ENCODE results near the gene SMAD7. TPM values are rescaled to one million over a fixed set of nuclear protein-coding genes. Genes with fewer than 3 reads are reported as not detected.

SMAD7 gene
- total and polyA plus RNA-seq, 2 donors (not counting 1 experiment from before 2014, with no cell fraction given): 6.1 to 16.3 TPM

DNA sequence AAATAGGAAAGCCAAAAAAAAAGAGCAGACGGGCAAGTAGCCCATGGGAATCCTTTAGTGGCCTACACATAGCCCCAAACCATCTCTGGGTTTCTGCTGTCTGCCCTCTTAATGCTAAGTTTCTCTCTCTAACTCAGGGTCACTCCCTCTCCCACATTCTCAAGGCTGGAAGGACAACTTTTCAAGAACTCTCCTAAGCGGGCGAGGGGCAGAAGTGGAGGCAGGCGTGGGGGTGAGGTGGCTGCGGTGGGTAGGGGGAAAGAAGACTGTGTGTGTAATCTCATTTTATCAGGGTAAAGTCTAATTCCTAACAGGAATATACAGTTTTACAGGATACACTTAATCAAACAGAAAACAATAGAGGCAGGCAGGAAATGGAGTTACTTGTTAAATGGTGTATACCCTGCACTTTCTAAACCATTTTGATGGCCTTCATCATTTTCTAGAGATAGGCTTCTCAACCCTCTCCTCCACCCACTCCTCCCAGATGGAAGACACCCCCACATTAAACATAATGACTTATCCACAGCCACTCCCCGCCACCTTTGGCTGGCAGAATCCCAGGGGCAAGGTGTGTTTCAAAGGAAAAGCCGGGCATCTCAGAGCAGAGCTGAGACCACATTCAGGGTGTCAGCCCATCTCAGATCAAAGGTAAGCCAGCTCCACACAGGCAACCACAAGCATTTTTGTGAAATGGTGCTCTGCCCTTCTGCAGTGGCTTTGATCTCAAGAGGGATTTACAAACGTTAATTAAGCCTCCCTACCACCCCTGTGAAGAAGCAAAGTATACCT is 6.8 kb downstream of the SMAD7 start:
- no peaks in the 10 kb centered on the region for H4K20me1 ChIP-seq (ENCODE audit: control insufficient read depth, extremely low read depth, insufficient read depth, low read length)
- peaks cover 2% of the 10 kb centered on the region for H3K36me3 ChIP-seq (ENCODE audit: control insufficient read depth, insufficient read depth, low read length)

DNA sequence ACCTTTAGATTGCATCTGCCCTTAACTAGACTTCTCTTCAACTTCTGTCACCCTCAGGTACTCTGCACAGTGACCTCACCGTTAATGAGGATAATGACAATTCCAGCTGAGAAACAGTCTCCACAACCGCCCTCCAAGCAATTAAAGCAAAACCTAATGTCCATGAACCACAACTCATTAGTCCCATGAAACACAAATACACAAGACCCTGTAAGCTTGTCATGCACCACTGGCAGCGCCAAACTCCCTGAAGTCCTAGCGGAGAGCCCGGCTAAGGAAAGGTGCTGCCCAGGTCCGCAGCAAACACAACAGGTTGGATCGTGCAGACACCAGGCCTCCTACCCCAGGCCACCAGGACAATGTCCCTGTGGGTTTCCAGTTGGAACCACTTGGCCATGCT is 7.4 kb downstream of the SMAD7 start:
- peak overlapping the region in 1 of 4 experiments; percentile 0 for H3K4me3 ChIP-seq (replicated peaks in 1 of 4; ENCODE audit: control extremely low read depth in 1 of 4, insufficient read depth in 1 of 4, low read depth in 3 of 4, low read length in 4 of 4)
- peaks cover 55% of the 10 kb centered on the region for H3K4me1 ChIP-seq (ENCODE audit: control insufficient read depth, extremely low read depth, insufficient read depth, low read length)
- H3K27me3 ChIP-seq (ENCODE audit: control insufficient read depth, insufficient read depth, low read length): no peaks in the 10 kb centered on the region
- DNase-seq (ENCODE audit: low read depth in 2 of 2): no peak
- peaks cover 82% of the 10 kb centered on the region for H3K79me2 ChIP-seq (ENCODE audit: control insufficient read depth, insufficient read depth, low read length)
- no peak overlapping the region for H3K9ac ChIP-seq (ENCODE audit: insufficient read depth, low read length)
- TF ChIP-seq, protein P1, sequence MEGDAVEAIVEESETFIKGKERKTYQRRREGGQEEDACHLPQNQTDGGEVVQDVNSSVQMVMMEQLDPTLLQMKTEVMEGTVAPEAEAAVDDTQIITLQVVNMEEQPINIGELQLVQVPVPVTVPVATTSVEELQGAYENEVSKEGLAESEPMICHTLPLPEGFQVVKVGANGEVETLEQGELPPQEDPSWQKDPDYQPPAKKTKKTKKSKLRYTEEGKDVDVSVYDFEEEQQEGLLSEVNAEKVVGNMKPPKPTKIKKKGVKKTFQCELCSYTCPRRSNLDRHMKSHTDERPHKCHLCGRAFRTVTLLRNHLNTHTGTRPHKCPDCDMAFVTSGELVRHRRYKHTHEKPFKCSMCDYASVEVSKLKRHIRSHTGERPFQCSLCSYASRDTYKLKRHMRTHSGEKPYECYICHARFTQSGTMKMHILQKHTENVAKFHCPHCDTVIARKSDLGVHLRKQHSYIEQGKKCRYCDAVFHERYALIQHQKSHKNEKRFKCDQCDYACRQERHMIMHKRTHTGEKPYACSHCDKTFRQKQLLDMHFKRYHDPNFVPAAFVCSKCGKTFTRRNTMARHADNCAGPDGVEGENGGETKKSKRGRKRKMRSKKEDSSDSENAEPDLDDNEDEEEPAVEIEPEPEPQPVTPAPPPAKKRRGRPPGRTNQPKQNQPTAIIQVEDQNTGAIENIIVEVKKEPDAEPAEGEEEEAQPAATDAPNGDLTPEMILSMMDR (conservative IDR thresholded peaks at IDR 0.05 in 1 of 2, IDR thresholded peaks at IDR 0.05 in 1 of 2; ENCODE audit: low read depth in 1 of 2, low read length in 2 of 2): no peak
- TF ChIP-seq EZH2 (IDR thresholded peaks at IDR 0.05; ENCODE audit: low read length, missing control alignments): no peak
- H3K9me3 ChIP-seq (ENCODE audit: control insufficient read depth, insufficient read depth, low read depth, low read length): no peaks in the 10 kb centered on the region
- H3K4me2 ChIP-seq (ENCODE audit: extremely low read depth, insufficient read depth, low read length): peak overlapping the region; percentile 34
- no peak overlapping the region for H2AFZ ChIP-seq (ENCODE audit: low read length)
- H3K27ac ChIP-seq (ENCODE audit: insufficient read depth, low read length): peak overlapping the region; percentile 65
- peaks cover 2% of the 10 kb centered on the region for H3K36me3 ChIP-seq (ENCODE audit: control insufficient read depth, insufficient read depth, low read length)
- H4K20me1 ChIP-seq (ENCODE audit: control insufficient read depth, extremely low read depth, insufficient read depth, low read length): no peaks in the 10 kb centered on the region

More for the DNA sequence above, 6.8 kb downstream of the SMAD7 start:
- Histone ChIP-seq H3K79me2 (ENCODE audit: control insufficient read depth, insufficient read depth, low read length) (peaks cover 83% of the 10 kb centered on the region), H2AFZ (ENCODE audit: low read length) (no peak overlapping the region), H3K27me3 (ENCODE audit: control insufficient read depth, insufficient read depth, low read length) (no peaks in the 10 kb centered on the region), H3K9ac (ENCODE audit: insufficient read depth, low read length) (no peak overlapping the region), H3K4me1 (ENCODE audit: control insufficient read depth, extremely low read depth, insufficient read depth, low read length) (peaks cover 51% of the 10 kb centered on the region), H3K4me3 (replicated peaks in 1 of 4; ENCODE audit: control extremely low read depth in 1 of 4, insufficient read depth in 1 of 4, low read depth in 3 of 4, low read length in 4 of 4) (no peak overlapping the region), H3K27ac (ENCODE audit: insufficient read depth, low read length) (peak overlapping the region; percentile 65), H3K4me2 (ENCODE audit: extremely low read depth, insufficient read depth, low read length) (peak overlapping the region; percentile 34), H3K9me3 (ENCODE audit: control insufficient read depth, insufficient read depth, low read depth, low read length) (no peaks in the 10 kb centered on the region)
- no peak for DNase-seq (ENCODE audit: low read depth in 2 of 2)
- no peak for TF ChIP-seq EZH2 (IDR thresholded peaks at IDR 0.05; ENCODE audit: low read length, missing control alignments)
- TF ChIP-seq, protein P1 (conservative IDR thresholded peaks at IDR 0.05 in 1 of 2, IDR thresholded peaks at IDR 0.05 in 1 of 2; ENCODE audit: low read depth in 1 of 2, low read length in 2 of 2): no peak

DNA sequence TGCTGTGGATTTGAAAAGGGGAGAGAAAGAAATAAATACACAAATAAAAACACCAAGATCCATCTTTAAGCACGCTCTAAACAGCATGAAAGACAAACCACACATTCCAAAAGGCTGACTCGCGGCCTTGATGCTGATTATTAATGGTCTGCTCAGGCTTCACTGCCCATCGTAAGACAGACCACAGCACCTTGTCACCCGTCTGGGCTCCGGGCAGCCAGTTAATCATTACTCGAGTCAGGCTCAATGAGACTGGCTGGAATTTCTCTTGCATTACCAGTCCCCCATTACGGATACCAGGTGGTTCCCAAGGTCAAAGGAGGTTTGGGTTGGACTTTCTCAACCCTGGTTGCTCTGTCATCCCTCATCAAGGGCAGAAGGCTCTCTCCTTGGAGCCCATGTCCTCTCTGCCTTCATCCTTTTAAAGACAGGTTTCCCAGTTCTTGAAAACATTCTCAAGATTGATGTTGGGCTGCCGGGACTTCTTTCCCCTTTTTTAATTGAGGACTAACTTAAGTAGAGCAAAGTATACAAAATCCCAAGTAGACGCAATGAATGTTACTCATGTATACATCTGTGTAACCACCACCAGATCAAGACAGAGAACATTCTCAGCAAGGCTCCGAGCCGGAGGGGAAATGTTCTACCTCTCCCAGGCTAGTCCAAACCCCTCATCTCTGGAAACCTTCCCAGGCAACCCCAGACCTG is 8.1 kb downstream of the SMAD7 start:
- Histone ChIP-seq H3K9ac (ENCODE audit: insufficient read depth, low read length) (no peak overlapping the region), H4K20me1 (ENCODE audit: control insufficient read depth, extremely low read depth, insufficient read depth, low read length) (no peaks in the 10 kb centered on the region), H3K4me3 (replicated peaks in 1 of 4; ENCODE audit: control extremely low read depth in 1 of 4, insufficient read depth in 1 of 4, low read depth in 3 of 4, low read length in 4 of 4) (peak overlapping the region in 1 of 4 experiments; percentile 0), H3K4me2 (ENCODE audit: extremely low read depth, insufficient read depth, low read length) (peak overlapping the region; percentile 36), H3K27me3 (ENCODE audit: control insufficient read depth, insufficient read depth, low read length) (no peaks in the 10 kb centered on the region), H3K4me1 (ENCODE audit: control insufficient read depth, extremely low read depth, insufficient read depth, low read length) (peaks cover 58% of the 10 kb centered on the region), H3K36me3 (ENCODE audit: control insufficient read depth, insufficient read depth, low read length) (peaks cover 2% of the 10 kb centered on the region), H3K27ac (ENCODE audit: insufficient read depth, low read length) (peak overlapping the region; percentile 65), H2AFZ (ENCODE audit: low read length) (no peak overlapping the region), H3K9me3 (ENCODE audit: control insufficient read depth, insufficient read depth, low read depth, low read length) (no peaks in the 10 kb centered on the region), H3K79me2 (ENCODE audit: control insufficient read depth, insufficient read depth, low read length) (peaks cover 81% of the 10 kb centered on the region)
- DNase-seq (ENCODE audit: low read depth in 2 of 2): peak; percentile 67 to 99
- TF ChIP-seq EZH2 (IDR thresholded peaks at IDR 0.05; ENCODE audit: low read length, missing control alignments): no peak
- TF ChIP-seq, protein P1 (conservative IDR thresholded peaks at IDR 0.05 in 1 of 2, IDR thresholded peaks at IDR 0.05 in 1 of 2; ENCODE audit: low read depth in 1 of 2, low read length in 2 of 2): no peak

Data from fibroblast of lung (primary cell).